HG03103 (cell line): ENCODE measurements around the gene PSMD1.
"Not testable (repeated sequence)": the region's sequence is repeated elsewhere in the genome, so short reads cannot be mapped to it uniquely, and the experiment has no call there.

Experiments used
- ATAC-seq: cut with Tn5 transposase; IDR thresholded peaks from one replicate; pipeline ENCODE4 v1.9.1; 2021; ENCODE audit warnings: low read depth; ENCODE audit not compliant: unreplicated experiment

PSMD1 gene

DNA sequence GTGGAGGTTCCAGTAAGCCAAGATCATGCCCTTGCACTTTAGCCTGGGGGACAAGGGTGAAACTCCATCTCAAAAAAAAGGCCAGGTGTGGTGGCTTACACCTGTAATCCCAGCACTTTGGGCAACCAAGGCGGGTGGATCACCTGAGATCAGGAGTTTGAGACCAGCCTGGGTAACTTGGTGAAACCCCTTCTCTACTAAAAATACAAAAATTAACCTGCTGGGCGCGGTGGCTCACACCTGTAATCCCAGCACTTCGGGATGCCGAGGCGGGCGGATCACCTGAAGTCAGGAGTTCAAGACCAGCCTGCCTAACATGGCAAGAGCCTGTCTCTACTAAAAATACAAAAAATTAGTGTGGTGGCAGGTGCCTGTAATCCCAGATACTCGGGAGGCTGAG is 84.1 kb downstream of the PSMD1 start:
- not testable (repeated sequence) for ATAC-seq

DNA sequence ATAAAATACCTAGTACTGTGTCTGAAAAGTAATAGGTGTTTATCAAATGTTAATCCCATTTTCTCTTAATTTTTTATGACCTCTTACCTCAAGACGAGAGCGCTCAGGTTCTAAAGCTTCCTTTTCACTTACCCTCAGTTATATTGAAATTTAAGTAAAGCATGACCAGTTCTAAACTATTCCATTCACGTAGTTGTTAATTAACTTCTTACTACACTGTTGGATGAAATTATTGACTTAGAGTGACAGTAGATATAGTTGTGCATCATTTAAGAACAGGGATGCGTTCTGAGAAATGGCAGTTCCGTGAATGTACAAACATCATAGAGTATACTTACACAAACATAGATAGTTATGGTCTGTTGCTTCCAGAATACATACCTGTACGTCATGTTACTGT is 88.2 kb downstream of the PSMD1 start:
- ATAC-seq: no peak

DNA sequence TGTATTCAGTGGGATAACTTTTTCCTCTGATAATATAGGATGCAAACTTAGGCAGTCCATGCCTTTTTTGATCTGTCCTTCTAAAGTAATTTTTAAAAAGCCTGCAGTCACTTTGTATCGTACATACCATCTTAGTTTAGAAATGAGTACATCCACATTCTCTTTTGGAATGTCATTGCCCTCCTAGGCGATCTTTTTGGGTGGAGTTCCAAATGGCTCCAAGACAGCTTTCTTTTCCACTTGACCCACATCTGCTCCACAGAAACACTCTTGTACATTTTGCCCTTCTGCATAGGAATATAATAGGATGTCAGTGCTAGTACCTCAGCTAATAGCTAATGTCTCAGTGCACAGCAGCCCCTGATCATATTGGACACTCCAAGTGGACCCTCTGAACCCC is 90.0 kb downstream of the PSMD1 start:
- no peak for ATAC-seq

DNA sequence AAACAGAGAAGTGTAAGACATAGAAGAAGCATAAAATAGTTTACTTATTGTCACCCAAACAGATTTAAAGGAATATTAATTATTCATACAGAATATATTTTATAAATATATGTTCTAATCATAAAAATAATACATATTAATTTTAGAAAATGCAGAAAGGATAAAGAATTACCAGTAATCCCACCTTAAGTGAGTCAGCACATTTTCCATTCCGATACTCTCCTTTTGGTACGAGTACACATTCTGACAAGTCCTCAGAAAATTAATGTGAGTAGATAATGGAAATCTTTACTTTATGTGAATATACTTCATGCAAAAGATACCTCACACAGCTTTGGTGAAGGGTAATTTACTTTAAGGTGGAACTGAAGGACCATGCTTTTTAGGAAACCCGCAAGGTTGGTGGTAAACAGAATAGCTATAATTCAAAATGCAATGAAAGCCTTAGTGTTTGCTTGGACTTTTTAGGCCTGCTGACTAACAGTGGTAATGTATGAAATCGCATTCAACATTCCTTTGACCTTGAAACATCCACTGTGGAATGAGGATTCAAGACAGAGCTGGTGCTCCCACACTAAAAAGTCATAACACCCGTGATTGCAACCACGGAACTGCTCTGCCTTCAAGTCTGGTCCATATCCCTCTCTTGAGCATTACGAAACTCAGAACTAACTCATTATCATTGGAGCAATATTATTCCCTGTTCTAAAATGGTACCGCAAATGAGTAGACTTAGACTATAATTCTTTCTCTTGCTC is 96.3 kb downstream of the PSMD1 start:
- no peak for ATAC-seq

GRCh38 chr2:231159306-231159705 is 102.6 kb downstream of the PSMD1 start:
- ATAC-seq: no peak

DNA sequence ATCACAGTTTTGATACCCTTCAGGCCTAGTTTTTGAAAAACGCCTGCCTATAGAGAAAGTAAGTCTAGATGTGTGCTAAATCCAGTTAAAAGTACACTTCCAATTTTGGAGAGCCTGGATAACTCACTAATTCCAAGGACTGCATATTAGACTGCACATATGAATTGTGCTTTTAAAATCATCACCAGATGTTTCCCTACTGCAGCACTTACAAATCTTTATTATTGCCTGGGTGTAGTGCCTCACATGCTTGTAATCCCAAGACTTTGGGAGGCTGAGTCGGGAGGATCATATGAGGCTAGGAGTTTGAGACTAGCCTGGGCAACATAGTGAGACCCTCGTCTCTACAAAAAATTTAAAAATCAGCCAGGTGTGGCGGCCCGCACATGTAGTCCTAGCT is 104.0 kb downstream of the PSMD1 start:
- ATAC-seq: no peak

GRCh38 chr2:231161252-231161839 is 104.7 kb downstream of the PSMD1 start:
- no peak for ATAC-seq

DNA sequence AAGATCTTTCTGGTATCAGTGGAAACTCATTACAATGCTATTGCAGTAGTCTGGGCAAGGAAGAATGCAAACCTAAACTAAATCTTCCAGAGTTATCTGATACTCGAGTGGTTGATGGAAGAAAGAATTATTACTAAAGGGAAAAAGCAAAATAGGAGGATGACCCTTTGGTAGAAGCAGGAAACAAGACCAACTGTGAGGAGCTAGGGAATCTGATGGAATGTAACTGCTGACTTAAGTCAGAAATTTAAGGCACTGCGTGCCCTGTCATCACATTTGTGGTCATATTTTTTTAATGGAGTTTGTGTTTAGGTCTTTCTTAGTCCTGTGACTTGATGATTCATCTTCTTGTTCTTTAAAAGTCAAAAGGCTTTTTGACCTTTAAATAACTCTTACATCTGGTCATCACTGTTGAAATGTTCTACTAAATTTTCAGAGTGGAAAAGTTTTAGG is 105.2 kb downstream of the PSMD1 start:
- no peak for ATAC-seq

GRCh38 chr2:231163011-231163410 is 106.3 kb downstream of the PSMD1 start:
- ATAC-seq: no peak

DNA sequence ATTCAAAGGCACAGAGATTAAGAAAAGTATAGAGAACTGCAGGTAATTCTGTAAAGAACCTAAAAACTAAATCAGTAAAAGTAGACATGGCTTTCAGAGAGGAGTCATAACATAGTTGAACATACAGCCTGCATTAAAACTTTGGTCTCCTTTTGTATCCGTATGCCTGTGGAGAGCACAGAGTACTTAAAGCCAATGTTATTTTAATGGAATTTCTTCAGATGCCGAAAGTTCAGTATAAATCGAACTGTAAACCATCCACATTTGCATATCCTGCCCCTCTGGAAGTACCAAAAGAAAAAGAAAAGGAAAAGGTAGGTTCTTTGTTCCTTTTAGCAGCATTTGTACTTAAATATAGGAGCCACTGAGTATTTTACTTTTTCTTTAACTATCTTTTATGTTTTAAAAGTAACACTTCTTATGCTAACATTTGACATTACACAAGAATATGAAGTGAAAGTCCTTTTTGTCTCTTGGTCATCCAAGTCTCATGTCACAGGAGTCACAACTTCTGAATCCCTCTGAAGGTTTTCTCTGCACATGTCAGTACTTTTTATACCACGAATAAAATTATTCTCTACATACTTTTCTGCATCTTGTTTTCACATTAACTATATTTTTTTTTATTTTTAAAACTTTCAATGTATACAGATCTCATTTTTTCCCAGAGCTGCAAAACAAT is 106.9 kb downstream of the PSMD1 start:
- ATAC-seq: no peak

DNA sequence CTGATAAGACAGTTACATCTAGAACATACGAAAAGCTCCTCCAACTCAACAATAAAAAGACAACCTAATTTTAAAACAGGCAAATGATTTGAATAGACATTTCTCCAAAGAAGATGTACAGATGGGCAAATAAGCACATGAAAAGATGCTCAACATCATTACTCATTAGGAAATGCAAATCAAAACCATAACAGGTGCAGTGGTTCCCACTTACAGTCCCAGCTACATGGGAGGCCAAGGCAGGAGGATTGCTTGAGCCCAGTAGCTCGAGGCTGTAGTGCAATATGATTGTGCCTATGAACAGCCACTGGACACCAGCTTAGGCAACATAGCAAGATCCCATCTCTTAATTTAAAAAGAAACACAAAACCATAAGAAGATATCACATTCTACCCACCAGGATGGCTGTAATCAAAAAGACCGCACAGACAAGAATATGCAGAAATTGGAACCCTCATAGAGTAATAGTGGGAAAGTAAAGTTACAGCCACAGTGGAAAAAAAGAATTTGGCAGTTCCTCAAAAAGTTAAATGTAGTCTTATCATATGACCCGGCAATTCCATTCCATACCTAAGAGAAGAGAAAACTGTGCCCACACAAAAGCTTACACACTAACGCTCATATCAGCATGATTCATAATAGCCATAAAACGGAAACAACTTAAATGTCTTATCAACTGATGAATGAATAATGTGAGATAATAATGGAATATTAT is 111.2 kb downstream of the PSMD1 start:
- ATAC-seq: no peak

- no peak for ATAC-seq
Observed at GRCh38 chr2:231168460-231169139, 111.9 kb downstream of the PSMD1 start.

- no peak for ATAC-seq
Observed at GRCh38 chr2:231169488-231169887, 112.8 kb downstream of the PSMD1 start.

DNA sequence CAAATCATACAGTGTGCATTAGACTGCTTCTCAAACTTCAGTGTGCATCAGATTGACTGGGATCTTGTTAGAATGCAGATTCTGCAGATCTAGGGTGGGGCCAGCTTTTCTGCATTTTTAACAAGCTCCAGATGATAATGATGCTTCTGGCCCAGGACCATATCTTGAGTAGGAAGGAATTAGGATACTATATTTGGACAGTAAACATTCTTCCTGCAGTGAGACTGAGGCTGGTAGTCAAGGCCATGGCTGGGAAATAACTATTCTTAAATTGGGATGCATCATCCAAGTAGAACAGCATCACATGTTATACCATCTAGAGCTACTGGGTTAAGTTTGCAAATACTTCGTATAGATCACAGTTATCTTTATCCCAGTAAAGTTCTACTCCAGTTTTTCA is 113.4 kb downstream of the PSMD1 start:
- no peak for ATAC-seq

GRCh38 chr2:231172025-231172424 is 115.4 kb downstream of the PSMD1 start:
- ATAC-seq: no peak

DNA sequence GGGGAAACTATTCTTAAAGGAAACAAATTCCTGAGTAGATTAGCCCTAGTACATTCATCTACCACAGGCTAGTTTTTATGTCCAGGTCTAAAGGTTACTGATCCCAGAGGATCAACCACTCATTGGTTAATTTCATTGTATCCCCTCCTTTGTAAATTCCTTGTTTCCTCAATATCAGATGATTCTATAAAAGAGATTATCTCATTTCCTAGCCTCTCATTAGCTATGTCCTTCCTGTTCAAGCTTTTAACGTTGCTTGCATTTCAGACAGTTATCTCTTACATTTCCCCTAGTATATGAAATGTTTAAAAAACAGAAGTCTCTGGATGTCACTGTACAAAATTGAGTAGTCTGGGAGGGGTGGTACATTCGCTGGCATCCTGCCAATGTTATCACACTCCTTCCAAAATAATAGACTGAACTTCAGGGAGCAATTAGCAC is 117.6 kb downstream of the PSMD1 start:
- no peak for ATAC-seq

- ATAC-seq: no peak
Observed at GRCh38 chr2:231176066-231176465, 119.4 kb downstream of the PSMD1 start.

DNA sequence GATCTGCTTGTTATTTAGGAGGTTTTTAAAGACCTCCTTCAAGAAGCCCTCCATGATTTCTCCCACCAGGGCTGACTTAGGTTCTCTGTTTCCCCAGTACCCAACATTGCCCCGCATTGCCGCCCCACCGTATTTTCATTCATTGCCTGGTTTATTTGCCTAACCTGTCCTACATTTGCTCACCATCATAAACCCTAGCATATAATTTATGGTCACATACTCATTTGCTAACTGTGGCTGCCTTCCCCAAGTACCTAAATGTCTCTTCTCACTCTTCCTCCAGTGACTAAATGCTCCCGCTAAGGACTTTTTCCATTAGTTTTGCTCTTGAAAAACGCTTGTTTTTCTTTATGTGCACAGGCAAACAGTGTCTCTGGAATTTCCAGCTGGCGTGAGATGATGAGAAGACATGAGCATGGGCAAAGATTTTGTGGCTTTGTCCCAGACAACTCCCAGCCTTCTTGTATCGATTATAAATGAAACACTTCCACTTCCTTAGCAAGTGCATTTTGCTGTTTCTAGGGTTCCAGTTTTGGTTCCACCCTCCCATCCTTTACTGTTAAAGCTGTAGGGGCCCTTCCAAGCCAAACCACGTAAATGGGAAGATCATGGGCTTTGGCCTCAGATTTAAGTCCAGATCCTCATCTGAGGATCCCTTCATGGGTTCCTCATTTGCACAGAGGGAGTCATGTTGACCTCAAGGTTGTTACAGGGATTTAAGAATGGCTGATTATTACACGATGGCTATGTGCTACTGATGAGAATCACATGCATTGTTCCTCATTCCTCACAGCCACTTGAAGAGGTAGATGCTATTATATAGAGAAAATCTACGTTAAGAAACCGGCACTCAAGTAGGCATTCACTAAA is 120.7 kb downstream of the PSMD1 start:
- no peak for ATAC-seq

- not testable (repeated sequence) for ATAC-seq
Observed at GRCh38 chr2:231178805-231179204, 122.1 kb downstream of the PSMD1 start.
